Stimulated activated CD8-positive, alpha-beta memory T cell treated with anti-CD3 and anti-CD28 coated beads, Interleukin-15, amount 100 ng/mL, for 48 hours (primary cell): ENCODE measurements around the gene DAGLA.

Experiments used
- DNase-seq, 2 donors: peaks; one replicate each; pipeline ENCODE4 v3.0.0-alpha.2; 2020; ENCODE audit warnings: low read depth in 2 of 2

Gene DAGLA

GRCh38 chr11:61710019-61710418 is 29.8 kb downstream of the DAGLA start:
- no peak for DNase-seq

DNA sequence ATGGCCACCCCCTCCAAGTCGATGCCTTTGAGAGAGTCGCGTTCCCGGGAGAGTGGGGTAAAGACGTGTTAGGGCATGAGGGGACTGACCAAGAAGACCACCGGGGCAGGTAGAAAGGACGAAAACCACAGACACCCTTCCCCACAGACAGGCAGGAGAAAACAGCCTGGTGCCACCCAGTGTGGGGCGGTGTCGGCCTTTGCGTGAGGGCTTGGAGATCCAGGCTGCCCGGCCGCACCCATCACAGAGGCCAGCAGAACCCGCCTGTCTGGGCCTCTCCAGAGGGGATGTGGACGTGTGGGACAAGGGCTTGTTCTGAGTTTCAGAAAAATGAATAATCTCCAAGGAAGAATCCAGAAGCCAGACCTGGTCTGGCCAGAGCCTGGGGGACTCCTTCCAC is 30.8 kb downstream of the DAGLA start:
- DNase-seq = no peak

- DNase-seq = no peak
Observed at GRCh38 chr11:61711498-61711897, 31.3 kb downstream of the DAGLA start.

DNA sequence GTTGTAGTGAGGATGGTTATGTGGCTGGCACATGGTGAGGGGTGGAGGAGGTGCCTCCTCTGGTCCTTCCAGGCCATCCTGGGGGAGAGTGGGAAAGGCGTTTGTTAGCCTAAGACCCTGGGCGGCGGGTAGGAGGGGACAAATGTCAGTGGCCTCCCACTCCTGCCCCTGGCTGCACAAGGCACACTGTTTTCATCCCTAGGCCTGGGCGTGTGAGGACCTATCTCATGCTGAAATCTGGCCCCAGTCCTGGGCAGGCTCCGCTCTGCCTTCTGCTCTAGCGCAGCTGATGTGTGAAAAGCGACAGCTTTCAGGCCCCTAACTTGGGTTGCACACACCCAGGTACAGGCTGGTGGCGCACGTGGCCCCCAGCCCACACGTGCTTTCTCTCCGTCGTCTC is 32.1 kb downstream of the DAGLA start:
- no peak for DNase-seq

DNA sequence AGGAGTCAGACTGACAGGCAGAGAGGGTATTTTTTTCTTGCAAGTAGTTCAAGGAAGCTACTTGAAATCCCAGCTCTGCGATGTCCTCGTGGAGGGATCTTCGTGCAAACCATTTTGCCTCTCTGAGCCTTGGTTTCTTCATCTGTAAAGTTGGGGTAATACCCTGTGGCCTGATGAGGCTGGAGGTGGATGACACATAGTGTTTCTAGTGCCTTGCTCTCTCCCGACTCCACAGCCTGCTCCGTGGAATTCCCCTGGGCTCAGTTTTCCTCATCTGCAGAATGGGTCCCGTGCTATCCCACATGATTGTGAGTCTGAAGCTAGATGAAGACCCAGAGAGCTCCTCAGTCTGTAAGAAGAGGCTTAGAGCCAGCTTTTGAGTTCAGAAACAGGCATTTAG is 32.7 kb downstream of the DAGLA start:
- no peak for DNase-seq

GRCh38 chr11:61713464-61713863 is 33.3 kb downstream of the DAGLA start:
- no peak for DNase-seq

- no peak for DNase-seq
Observed at GRCh38 chr11:61713906-61714305, 33.7 kb downstream of the DAGLA start.

DNA sequence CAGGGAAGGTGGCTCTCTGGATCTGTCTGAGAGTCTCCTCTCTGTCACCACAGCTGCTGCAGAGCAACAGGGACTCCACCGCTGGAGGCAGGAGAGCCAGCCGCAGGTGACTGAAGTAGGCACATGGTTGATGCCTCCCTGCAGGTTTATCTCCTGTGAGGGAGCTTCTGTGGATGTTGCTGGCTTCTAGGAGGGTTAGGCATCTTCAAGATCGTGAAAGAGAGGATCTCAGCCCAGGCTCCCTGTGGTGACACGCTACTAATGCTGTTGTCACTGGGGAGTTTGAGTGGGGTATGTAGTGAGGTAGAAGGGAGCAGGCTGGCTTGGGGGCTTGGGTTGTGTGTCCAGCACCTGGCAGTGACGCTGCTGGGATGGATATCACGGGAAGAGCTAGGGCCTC is 34.1 kb downstream of the DAGLA start:
- DNase-seq = no peak

- no peak for DNase-seq
Observed at GRCh38 chr11:61714916-61715315, 34.7 kb downstream of the DAGLA start.

DNA sequence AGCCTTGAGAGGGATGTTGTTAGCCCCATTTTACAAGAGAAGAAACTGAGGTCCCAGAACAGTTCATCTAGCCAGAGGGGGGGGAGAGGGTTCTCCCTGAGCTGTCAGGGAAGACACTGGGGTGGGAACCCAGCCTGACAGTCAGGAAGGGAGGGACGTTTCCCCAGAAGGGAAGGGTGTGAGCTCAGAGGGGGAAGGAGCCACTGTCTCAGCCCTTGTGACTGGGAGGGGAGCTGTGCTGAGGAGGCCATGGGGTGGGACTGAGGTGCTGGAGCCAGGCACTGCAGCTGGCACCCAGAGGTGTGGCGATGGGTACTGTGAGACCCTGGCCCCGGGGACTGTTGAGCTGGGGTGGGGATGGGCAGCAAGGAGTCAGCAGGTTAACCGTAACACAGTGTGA is 35.7 kb downstream of the DAGLA start:
- DNase-seq = no peak

DNA sequence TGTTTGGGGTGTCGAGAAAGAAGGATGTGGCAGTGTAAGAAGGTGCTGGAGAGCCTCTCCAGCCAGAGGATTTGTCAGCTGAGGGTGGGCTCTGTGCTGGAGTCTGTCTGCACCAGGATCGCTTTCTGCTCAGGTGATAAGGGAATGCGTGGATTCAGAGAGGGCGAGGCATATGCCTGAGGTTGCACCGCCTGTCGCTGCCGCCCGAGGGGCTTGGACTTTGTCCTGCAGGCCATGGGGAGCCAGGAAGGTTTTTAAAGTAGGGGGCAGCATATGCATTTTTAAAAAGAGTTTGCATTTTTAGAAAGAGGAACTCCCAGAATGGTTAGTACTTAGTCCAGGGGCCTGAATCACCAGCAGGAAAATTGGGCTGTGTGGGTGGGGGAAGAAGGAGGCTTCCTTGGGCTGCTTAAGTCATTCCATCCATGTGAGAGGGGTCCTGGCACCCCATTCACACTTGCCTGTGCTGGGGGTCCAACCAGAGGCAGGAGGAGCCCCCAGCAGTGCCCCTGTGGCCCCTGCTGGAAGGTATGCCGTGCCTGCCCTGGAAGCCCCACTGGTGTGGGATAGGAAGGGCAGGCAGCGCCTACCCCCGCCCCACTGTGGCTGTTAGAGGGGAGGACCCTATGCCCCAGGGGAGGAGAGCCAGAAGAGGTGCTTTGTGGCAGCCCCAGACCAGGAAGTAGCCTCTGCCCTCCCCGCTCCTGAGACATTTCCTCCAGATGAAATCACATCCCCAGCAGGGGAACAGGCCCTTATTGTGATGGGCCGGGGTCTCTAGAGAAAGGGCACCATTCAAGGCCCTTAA is 36.5 kb downstream of the DAGLA start:
- no peak for DNase-seq

- DNase-seq = no peak
Observed at GRCh38 chr11:61717286-61718033, 37.3 kb downstream of the DAGLA start.

DNA sequence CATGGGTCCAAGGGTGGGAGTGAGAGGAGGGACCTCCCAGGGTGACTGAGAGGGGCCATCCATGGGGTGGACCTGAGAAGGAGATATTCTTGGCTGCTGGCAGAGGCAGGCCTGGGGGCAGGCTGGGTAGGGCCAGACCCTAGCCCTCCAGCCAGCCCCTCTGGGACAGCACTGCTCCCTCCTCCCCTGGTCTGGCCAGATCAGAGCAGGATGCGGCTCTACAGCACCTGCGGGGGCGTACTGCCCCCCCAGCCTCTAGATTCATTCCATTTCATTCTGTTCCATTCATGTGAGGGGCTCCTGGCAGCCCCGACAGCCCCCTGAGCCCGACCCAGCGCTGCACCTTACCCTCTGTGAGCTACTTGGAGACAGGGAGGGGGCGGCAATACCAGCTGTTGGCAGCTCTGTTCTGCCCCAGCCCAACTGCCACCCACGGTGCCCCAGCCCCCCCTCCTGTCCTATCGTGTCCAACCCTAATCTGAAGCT is 37.9 kb downstream of the DAGLA start:
- no peak for DNase-seq

GRCh38 chr11:61718621-61719302 is 38.6 kb downstream of the DAGLA start:
- DNase-seq = no peak

DNA sequence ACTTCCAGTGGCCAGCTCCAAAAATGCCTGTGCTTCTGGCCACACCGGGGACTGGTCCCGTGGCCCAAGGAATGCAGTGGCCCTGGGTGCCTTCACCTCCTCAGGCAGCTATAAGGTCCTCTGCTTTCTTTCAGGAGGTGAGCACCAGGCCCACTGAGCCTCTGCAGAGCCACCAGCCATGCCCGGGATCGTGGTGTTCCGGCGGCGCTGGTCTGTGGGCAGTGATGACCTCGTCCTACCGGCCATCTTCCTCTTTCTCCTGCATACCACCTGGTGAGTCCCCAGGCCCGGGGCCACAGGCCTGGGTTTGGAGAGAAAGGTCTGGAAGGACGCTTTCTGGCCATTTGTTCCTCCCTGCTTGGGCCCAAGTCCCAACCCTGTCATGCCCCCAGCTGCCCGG is 39.8 kb downstream of the DAGLA start:
- DNase-seq = no peak

DNA sequence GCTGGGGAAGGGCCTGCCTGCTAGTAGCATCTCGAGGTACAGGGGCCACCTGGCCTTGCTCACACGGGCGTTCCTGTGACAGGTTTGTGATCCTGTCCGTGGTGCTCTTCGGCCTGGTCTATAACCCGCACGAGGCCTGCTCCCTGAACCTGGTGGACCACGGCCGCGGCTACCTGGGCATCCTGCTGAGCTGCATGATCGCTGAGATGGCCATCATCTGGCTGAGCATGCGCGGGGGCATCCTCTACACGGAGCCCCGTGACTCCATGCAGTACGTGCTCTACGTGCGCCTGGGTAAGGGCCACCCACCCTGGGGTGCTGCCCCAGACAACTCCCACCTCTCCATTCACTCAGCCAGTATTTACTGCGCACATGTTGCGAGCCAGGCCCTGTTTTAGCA is 40.4 kb downstream of the DAGLA start:
- DNase-seq = no peak

DNA sequence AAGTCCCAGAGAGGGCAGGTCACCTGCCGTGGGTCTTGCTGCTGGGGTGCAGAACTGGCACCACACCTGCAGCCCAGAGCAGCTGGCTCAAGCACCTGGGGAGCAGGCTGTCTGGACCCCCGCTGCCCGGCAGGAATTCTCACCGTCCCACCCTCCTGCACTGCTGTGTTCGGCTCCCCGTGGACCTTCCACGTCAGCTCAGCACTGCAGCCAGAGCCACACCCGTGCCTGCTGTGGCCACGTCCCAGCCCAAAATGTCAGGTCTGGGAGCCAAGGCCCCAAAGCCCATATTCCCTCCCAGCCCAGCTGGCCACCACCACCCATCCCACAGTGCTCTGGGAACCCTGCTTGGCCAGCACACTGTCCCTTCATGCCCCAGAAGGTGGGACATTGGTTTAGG is 44.2 kb downstream of the DAGLA start:
- DNase-seq = no peak

DNA sequence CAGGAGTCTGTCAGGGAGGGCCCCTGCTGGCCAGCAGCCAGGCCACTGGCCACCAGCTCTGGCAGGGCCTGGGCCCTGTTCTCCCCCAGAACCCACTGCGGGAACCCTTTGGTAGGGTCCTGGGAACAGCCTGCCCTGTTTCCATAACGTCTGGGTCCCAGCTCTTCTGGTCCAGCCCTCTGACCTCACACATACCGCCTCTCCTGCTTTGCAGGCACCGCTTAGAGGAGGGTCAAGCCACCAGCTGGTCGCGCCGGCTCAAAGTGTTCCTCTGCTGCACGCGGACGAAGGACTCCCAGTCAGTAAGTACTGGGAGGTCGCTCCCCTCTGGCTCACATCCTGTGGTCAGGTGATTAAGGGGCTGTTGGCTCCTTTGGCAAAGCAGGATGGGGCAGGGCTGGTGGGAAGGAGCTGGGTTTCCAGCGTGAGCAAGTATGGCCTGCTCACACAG is 45.6 kb downstream of the DAGLA start:
- no peak for DNase-seq

DNA sequence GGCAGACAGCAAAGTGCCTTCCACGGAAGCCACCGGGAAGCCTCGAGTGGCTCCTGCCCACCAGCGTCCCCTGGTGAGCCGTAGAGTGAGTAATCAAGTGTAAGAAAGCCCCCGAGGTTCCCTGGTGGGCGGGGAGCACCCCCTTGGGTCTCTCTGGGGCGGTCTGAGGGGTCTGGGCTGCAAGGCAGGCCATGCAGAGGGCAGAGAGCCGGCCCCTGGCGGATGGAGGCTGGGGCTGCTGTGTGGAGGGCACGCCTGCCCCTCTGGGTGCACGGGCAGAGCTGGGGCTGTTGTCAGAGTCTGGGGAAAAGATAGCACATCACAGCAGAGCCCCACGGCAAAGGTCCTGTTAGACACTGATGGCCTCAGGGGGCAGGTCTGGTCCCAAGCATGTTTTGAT is 46.6 kb downstream of the DAGLA start:
- no peak for DNase-seq

DNA sequence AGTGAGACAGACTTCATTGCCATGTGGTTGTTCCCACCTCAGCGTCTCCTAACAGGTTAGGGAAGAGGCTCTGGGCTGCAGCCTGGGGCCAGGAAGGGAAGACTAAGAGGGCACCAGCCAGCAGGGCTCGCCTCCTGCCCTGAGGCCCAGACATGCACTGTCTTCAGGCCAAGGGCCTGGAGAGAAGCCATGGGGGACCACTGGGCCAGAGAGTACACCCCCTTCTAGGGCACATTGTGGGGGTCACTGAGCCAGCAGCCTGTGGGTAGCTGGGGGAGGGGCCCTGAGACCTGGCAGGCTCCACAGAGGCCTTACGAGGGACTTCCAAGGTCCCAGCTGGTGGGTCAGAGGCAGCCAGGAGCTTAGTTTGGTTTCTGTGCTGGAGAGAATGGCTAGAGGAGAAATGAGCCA is 47.2 kb downstream of the DAGLA start:
- DNase-seq = no peak

- DNase-seq = no peak
Observed at GRCh38 chr11:61728066-61728939, 48.1 kb downstream of the DAGLA start.

- DNase-seq = no peak
Observed at GRCh38 chr11:61728940-61729219, 48.7 kb downstream of the DAGLA start.
